ENCODE results near the gene MYBBP1A.

- TF ChIP-seq CTCF (IDR thresholded peaks at IDR 0.05 in 2 of 3, conservative IDR thresholded peaks at IDR 0.05 in 1 of 3; ENCODE audit: borderline replicate concordance in 1 of 3, insufficient read depth in 1 of 3, low read depth in 2 of 3, low read length in 2 of 3) (no peak), EZH2 (IDR thresholded peaks at IDR 0.05) (no peak), ZNF274 (IDR thresholded peaks at IDR 0.05; ENCODE audit: low read depth, low read length) (no peak), POLR2A (IDR thresholded peaks at IDR 0.05; ENCODE audit: borderline replicate concordance, extremely low read depth, insufficient read depth, insufficient read length) (no peak), CEBPB (IDR thresholded peaks at IDR 0.05; ENCODE audit: low read depth) (no peak), JUND (IDR thresholded peaks at IDR 0.05) (no peak), POLR2AphosphoS5 (IDR thresholded peaks at IDR 0.05; ENCODE audit: low read depth, low read length) (no peak)
These were observed 64.5 kb downstream of the MYBBP1A start for GRCh38 chr17:4490637-4491061.
